ENCODE measurements around the gene CBFA2T3.

Gene CBFA2T3

DNA sequence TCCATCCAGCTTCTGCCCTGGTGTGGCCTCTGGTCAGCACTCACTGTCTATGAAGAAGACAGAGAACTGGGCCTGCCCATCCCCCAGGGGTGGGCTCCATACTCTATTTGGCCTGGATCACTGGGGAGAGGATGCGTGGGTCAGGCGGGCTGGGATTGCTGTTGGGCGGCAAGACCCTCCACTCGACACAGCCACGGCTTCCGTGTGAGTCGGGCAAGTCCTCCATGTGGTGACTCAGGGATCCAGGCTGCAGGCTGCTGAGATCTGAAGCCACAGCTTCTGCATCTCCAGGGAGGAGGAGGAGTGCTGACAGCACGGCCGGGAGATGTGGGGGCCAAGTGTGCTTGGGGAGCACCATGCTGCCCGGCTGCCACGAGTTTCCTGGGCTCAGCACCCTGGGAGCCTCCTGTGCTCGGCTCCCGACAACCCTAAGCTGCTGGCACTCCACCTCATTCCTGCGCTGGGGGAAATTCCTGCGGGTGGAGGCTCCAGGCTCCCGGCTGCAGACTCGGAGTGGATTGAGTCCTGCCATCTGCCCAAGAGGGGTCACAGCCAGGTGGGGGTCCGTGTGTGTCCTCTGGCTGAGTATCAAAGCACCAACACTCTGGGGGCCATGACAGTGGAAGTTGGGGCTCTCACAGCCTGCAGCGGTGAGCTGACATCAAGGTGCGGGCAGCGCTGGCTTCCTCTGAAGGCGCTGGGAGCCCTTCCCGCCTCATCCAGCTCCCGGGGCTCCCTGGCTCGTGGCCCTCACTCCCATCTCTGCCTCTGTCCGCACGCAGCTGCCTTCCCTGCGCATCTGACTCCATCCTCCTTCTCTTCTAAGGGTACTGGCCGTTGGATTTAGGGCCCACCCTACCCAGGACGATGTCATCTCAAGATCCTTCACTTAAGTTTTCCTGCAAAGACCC lies 24.4 kb upstream of the CBFA2T3 start:
- no peak overlapping the region for H3K4me3 ChIP-seq (replicated peaks; ENCODE audit: insufficient read depth, low read length)
- H3K27me3 ChIP-seq (ENCODE audit: insufficient read depth, poor library complexity, severe bottlenecking): no peaks in the 10 kb centered on the region
- no peak overlapping the region for H3K27ac ChIP-seq (replicated peaks)
- TF ChIP-seq POLR2AphosphoS5 (IDR thresholded peaks at IDR 0.05; ENCODE audit: low read depth) (no peak), SPI1 (IDR thresholded peaks at IDR 0.05; ENCODE audit: borderline replicate concordance, low read depth) (no peak), GABPA (IDR thresholded peaks at IDR 0.05; ENCODE audit: low read depth) (no peak)
- TF ChIP-seq, protein P1, sequence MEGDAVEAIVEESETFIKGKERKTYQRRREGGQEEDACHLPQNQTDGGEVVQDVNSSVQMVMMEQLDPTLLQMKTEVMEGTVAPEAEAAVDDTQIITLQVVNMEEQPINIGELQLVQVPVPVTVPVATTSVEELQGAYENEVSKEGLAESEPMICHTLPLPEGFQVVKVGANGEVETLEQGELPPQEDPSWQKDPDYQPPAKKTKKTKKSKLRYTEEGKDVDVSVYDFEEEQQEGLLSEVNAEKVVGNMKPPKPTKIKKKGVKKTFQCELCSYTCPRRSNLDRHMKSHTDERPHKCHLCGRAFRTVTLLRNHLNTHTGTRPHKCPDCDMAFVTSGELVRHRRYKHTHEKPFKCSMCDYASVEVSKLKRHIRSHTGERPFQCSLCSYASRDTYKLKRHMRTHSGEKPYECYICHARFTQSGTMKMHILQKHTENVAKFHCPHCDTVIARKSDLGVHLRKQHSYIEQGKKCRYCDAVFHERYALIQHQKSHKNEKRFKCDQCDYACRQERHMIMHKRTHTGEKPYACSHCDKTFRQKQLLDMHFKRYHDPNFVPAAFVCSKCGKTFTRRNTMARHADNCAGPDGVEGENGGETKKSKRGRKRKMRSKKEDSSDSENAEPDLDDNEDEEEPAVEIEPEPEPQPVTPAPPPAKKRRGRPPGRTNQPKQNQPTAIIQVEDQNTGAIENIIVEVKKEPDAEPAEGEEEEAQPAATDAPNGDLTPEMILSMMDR (IDR thresholded peaks at IDR 0.05; ENCODE audit: insufficient read depth, low read length): no peak
- TF ChIP-seq, protein P2, sequence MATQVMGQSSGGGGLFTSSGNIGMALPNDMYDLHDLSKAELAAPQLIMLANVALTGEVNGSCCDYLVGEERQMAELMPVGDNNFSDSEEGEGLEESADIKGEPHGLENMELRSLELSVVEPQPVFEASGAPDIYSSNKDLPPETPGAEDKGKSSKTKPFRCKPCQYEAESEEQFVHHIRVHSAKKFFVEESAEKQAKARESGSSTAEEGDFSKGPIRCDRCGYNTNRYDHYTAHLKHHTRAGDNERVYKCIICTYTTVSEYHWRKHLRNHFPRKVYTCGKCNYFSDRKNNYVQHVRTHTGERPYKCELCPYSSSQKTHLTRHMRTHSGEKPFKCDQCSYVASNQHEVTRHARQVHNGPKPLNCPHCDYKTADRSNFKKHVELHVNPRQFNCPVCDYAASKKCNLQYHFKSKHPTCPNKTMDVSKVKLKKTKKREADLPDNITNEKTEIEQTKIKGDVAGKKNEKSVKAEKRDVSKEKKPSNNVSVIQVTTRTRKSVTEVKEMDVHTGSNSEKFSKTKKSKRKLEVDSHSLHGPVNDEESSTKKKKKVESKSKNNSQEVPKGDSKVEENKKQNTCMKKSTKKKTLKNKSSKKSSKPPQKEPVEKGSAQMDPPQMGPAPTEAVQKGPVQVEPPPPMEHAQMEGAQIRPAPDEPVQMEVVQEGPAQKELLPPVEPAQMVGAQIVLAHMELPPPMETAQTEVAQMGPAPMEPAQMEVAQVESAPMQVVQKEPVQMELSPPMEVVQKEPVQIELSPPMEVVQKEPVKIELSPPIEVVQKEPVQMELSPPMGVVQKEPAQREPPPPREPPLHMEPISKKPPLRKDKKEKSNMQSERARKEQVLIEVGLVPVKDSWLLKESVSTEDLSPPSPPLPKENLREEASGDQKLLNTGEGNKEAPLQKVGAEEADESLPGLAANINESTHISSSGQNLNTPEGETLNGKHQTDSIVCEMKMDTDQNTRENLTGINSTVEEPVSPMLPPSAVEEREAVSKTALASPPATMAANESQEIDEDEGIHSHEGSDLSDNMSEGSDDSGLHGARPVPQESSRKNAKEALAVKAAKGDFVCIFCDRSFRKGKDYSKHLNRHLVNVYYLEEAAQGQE (IDR thresholded peaks at IDR 0.05; ENCODE audit: insufficient replicate concordance, low read depth): no peak
- no peak for DNase-seq (ENCODE audit: low read depth in 1 of 2, low spot score in 1 of 2)

DNA sequence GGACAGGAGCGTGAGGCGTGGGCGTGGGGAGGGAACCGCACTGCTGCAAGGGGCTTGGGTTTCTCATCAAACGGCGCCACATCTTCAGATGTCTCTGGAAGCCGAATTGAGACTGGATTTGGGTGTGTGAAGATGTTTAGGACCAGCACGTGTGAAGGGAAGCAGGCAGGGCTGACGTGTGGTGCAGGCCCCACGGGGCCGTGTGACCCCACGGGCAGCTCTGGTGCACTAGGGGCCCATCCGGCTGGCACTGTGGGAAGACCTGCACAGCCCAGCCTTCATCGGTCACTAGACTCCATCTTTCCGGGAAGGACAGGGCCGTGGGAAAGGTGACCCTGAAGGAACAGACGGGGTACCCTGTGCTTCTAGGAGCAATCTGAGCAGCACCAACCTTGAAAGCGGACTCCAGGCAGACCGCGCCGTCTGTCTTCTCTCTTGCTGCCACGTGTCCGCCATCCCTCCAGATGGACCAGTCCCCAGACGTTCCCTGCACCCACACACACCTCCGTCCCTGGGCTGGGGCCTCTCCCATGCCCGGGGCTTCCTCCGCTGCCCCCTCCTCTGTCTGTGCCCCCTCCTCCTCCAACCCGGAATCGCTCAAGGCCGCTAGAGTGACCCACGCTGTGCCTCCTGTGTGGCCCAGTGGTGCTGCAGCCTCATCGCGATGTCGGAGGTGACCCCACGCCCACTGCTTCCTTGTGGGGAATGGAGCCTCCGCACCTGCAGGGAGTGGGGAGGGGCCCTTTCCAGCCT lies 23.4 kb upstream of the CBFA2T3 start:
- DNase-seq (ENCODE audit: low read depth in 1 of 2, low spot score in 1 of 2): no peak
- Histone ChIP-seq H3K4me3 (replicated peaks; ENCODE audit: insufficient read depth, low read length) (no peak overlapping the region), H3K27me3 (ENCODE audit: insufficient read depth, poor library complexity, severe bottlenecking) (no peaks in the 10 kb centered on the region), H3K27ac (replicated peaks) (no peak overlapping the region)
- TF ChIP-seq GABPA (IDR thresholded peaks at IDR 0.05; ENCODE audit: low read depth) (no peak), SPI1 (IDR thresholded peaks at IDR 0.05; ENCODE audit: borderline replicate concordance, low read depth) (no peak), POLR2AphosphoS5 (IDR thresholded peaks at IDR 0.05; ENCODE audit: low read depth) (no peak)
- TF ChIP-seq, protein P1 (IDR thresholded peaks at IDR 0.05; ENCODE audit: insufficient read depth, low read length): no peak
- TF ChIP-seq, protein P2 (IDR thresholded peaks at IDR 0.05; ENCODE audit: insufficient replicate concordance, low read depth): no peak

DNA sequence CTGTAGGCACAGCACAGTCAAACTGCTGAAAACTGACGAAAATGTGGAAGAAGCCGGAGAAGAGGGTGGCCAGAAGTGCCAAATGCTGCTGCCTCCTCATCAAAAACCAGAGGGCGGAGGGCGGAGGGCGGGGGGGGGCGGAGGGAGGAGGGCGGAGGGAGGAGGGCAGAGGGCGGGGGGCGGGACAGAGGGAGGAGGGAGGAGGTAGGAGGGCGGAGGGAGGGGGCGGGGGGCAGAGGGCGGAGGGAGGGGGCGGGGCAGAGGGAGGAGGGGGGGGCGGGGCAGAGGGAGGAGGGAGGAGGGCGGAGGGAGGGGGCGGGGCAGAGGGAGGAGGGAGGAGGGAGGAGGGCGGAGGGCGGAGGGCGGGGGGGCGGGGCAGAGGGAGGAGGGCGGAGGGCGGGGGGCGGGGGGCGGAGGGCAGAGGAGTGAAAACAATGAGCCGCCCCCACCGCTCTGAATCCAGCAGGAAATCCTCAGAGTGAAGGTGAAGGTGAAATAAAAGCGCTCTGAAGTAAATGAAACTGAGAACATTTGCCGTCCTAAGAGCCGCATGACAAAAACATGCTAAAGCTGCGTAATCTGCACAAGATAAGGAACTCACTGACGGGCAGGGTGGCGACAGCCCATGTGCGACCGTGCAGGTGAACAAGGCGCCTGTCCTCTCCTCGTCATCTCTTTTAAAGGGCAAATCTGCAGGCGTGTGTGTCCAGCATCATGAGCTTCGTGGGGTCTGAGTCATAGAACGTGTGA lies 22.6 kb upstream of the CBFA2T3 start:
- H3K27ac ChIP-seq (replicated peaks): no peak overlapping the region
- no peaks in the 10 kb centered on the region for H3K27me3 ChIP-seq (ENCODE audit: insufficient read depth, poor library complexity, severe bottlenecking)
- TF ChIP-seq, protein P2 (IDR thresholded peaks at IDR 0.05; ENCODE audit: insufficient replicate concordance, low read depth): no peak
- DNase-seq (ENCODE audit: low read depth in 1 of 2, low spot score in 1 of 2): no peak
- no peak overlapping the region for H3K4me3 ChIP-seq (replicated peaks; ENCODE audit: insufficient read depth, low read length)

Measured in HL-60 (cell line).